ENCODE measurements around the gene DECR2. TPM values are rescaled to one million over a fixed set of nuclear protein-coding genes. Genes with fewer than 3 reads are reported as not detected.

The DECR2 gene
- total RNA-seq, 2 donors from 2014 or later = 31.8 to 43.5 TPM

DNA sequence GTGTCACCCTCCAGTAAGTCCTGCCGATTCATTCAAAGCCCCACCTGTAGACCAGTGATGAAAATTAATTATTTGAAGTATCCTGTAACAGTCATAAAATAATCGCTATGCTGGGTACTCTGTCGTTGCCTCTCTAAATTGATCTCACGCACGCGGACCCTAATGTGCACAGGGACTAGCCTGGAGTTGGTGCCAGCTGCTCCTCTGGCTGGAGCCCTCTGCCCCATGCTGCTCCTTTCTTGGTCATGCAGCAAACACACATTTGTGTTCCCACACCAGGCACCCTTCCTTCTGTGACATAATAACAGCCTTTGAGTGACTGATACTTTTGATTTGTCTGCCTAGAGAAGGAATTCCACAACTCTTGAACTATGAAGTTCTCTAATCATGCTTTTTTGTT lies 39.8 kb downstream of the DECR2 start:
- WGBS, 2 experiments (ENCODE audit: insufficient coverage in 1 of 2, insufficient read length in 1 of 2) = 90 to 100% methylated on average over 5 to 6 of the region's 6 CpGs
- peak overlapping the region; percentile 10 for H3K27ac Mint-ChIP-seq

GRCh38 chr16:442976-443375 lies 41.3 kb downstream of the DECR2 start:
- H3K4me1 Mint-ChIP-seq = peaks cover 8% of the 10 kb centered on the region
- WGBS, 2 experiments (ENCODE audit: insufficient coverage in 1 of 2, insufficient read length in 1 of 2) = 94 to 98% methylated on average over 4 to 6 of the region's 6 CpGs
- Histone ChIP-seq H3K4me3 (ENCODE audit: low read length) (no peak overlapping the region), H3K9me3 (ENCODE audit: control insufficient read depth, low read length) (no peaks in the 10 kb centered on the region), H3K36me3 (ENCODE audit: control insufficient read depth, insufficient read depth, low read length) (peaks cover 11% of the 10 kb centered on the region), H3K4me1 (ENCODE audit: control insufficient read depth, insufficient read depth, low read length) (no peaks in the 10 kb centered on the region), H3K27me3 (ENCODE audit: control insufficient read depth, insufficient read depth, low read length, poor library complexity, severe bottlenecking) (no peaks in the 10 kb centered on the region), H3K27ac (ENCODE audit: low read depth, low read length) (no peak overlapping the region), H3K9ac (ENCODE audit: extremely low read depth, low read length, poor library complexity, severe bottlenecking) (no peak overlapping the region)
- no peak overlapping the region for H3K4me3 Mint-ChIP-seq
- TF ChIP-seq CTCF (conservative IDR thresholded peaks at IDR 0.05) = no peak
- no peak overlapping the region for H3K27ac Mint-ChIP-seq
- peaks cover 27% of the 10 kb centered on the region for H3K36me3 Mint-ChIP-seq (ENCODE audit: low read depth)
- no peaks in the 10 kb centered on the region for H3K9me3 Mint-ChIP-seq
- no peaks in the 10 kb centered on the region for H3K27me3 Mint-ChIP-seq (ENCODE audit: insufficient read depth)
- DNase-seq = no peak

More for the DNA sequence above, 39.8 kb downstream of the DECR2 start:
- Mint-ChIP-seq H3K4me1 (peaks cover 8% of the 10 kb centered on the region), H3K9me3 (no peaks in the 10 kb centered on the region), H3K4me3 (no peak overlapping the region), H3K36me3 (ENCODE audit: low read depth) (peaks cover 30% of the 10 kb centered on the region), H3K27me3 (ENCODE audit: insufficient read depth) (no peaks in the 10 kb centered on the region)
- TF ChIP-seq CTCF (conservative IDR thresholded peaks at IDR 0.05) = no peak
- Histone ChIP-seq H3K27me3 (ENCODE audit: control insufficient read depth, insufficient read depth, low read length, poor library complexity, severe bottlenecking) (no peaks in the 10 kb centered on the region), H3K4me3 (ENCODE audit: low read length) (no peak overlapping the region), H3K9ac (ENCODE audit: extremely low read depth, low read length, poor library complexity, severe bottlenecking) (no peak overlapping the region), H3K4me1 (ENCODE audit: control insufficient read depth, insufficient read depth, low read length) (no peaks in the 10 kb centered on the region), H3K27ac (ENCODE audit: low read depth, low read length) (no peak overlapping the region), H3K36me3 (ENCODE audit: control insufficient read depth, insufficient read depth, low read length) (peaks cover 11% of the 10 kb centered on the region), H3K9me3 (ENCODE audit: control insufficient read depth, low read length) (no peaks in the 10 kb centered on the region)
- no peak for DNase-seq

- Mint-ChIP-seq H3K9me3 (no peaks in the 10 kb centered on the region), H3K36me3 (ENCODE audit: low read depth) (peaks cover 27% of the 10 kb centered on the region), H3K4me3 (no peak overlapping the region), H3K4me1 (peaks cover 8% of the 10 kb centered on the region), H3K27ac (peak overlapping the region; percentile 72), H3K27me3 (ENCODE audit: insufficient read depth) (no peaks in the 10 kb centered on the region)
- peaks cover 8% of the 10 kb centered on the region for H3K36me3 ChIP-seq (ENCODE audit: control insufficient read depth, insufficient read depth, low read length)
- H3K27ac ChIP-seq (ENCODE audit: low read depth, low read length) = peak overlapping the region; percentile 17
- H3K9me3 ChIP-seq (ENCODE audit: control insufficient read depth, low read length) = no peaks in the 10 kb centered on the region
- H3K27me3 ChIP-seq (ENCODE audit: control insufficient read depth, insufficient read depth, low read length, poor library complexity, severe bottlenecking) = no peaks in the 10 kb centered on the region
- H3K4me3 ChIP-seq (ENCODE audit: low read length) = no peak overlapping the region
- WGBS, 2 experiments (ENCODE audit: insufficient coverage in 1 of 2, insufficient read length in 1 of 2) = 90 to 95% methylated on average over 7 to 10 of the region's 10 CpGs
- TF ChIP-seq CTCF (conservative IDR thresholded peaks at IDR 0.05) = no peak
- no peak for DNase-seq
- no peaks in the 10 kb centered on the region for H3K4me1 ChIP-seq (ENCODE audit: control insufficient read depth, insufficient read depth, low read length)
- H3K9ac ChIP-seq (ENCODE audit: extremely low read depth, low read length, poor library complexity, severe bottlenecking) = no peak overlapping the region
Measured at GRCh38 chr16:444027-444426, 42.3 kb downstream of the DECR2 start.

All from endodermal cell (in vitro differentiated cells).